ENCODE results near the gene ODC1.

- no peak for TF ChIP-seq MAX (IDR thresholded peaks at IDR 0.05)
- TF ChIP-seq CEBPB (IDR thresholded peaks at IDR 0.05), result no peak
- TF ChIP-seq NFIC (IDR thresholded peaks at IDR 0.05), result no peak
- TF ChIP-seq USF1 (IDR thresholded peaks at IDR 0.05), result no peak
- TF ChIP-seq YY1 (IDR thresholded peaks at IDR 0.05; ENCODE audit: low read depth), result no peak
Measured at GRCh38 chr2:10449486-10449831, 1.3 kb upstream of the ODC1 start.

Measured in Ishikawa (cell line).